GM15510 (cell line): ENCODE measurements around the gene KDM4C.

Experiments used
- POLR2A ChIP-seq: IDR thresholded peaks from 3 replicates; pipeline ENCODE4 v1.6.1; 2011; ENCODE audit warnings: borderline replicate concordance; ENCODE audit not compliant: insufficient read length; ENCODE audit errors: extremely low read depth

KDM4C gene

DNA sequence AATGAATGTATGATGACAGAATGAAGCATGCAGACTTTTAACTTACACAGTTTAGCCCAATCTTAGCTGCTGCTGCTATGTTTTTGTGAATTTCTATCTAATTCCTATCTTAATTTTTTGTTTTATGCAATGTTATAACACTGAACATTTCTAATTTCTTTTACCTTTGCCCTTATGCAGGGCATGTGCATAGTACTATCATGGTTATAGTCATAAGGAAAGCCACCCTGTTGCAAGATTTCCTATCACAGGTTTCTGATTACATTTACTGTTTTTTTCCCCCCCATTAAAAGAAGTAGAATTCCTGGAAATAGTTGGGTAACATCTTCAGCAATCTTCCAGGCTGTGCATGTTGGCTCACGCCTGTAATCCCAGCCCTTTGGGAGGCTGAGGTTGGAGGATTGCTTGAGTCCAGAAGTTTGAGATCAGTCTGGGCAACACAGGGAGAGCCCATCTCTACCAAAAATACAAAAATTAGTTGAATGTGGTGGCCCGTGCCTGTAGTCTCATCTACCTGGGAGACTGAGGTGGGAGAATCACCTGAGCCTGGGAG, 164.4 kb downstream of the KDM4C start:
- TF ChIP-seq POLR2A = no peak

DNA sequence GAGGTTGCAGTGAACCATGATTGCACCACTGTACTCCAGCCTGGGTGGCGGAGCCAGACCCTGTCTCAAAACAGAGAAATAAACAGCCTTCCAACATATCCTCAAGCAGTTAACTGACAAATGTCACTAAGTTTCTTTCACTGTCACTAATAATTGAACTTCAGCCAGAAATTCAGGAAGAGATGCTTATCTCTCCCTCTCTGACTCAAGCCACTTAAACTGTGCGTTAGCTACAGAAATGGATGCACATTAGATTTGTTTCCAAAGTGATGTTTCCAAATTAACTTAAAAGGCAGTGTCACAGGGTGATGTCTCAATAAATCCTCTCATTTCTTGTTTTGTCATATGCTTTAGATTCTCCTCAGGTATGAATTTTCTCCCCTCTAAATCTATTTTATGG, 164.9 kb downstream of the KDM4C start:
- no peak for TF ChIP-seq POLR2A

GRCh38 chr9:6923086-6923485, 165.3 kb downstream of the KDM4C start:
- no peak for TF ChIP-seq POLR2A

DNA sequence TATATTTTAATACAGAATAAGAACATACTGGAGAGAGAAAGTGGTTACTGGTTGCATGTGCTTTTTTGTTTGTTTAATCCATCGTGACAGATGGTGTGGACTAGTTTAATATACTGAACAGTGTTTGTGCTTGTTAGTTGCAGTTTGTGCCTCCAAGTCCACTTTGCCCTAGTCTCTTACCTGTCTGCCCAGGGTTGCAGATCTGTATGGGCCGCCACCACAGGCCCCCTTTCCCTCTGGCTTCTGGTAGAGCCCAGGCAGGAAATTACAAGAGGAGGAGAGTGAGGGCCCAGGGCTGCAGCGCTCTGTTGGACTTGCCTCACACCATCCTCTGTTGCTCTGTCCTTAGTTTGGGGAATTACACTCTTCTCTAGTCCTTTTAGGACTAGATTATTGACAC, 166.4 kb downstream of the KDM4C start:
- TF ChIP-seq POLR2A = no peak

DNA sequence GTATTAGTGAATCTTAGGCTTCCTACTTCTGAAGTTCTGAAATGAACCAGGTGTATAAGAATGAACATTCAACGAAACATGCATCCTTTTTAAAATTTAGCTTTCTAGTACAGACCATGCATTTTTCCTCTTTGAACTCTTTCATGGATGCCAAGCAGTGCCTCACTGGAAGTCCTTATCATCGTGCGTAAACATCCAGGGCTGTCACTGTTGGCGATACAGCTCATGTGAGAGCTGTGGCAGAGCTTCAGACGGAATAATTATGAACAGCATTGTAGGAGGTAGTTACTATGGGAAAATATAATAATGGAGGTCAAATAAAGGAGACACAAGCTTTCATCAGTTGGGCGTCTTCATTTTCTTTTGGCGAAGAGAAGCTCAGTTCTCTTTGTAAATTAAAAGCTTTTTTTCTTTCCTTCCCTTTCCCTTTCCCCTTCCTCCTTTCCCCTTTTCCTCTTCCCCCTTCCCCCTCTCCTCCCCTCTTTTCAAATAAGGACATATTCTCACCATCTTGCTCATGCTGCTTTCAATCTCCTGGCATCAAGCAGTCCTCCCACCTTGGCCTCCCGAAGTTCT, 167.3 kb downstream of the KDM4C start:
- TF ChIP-seq POLR2A = no peak

DNA sequence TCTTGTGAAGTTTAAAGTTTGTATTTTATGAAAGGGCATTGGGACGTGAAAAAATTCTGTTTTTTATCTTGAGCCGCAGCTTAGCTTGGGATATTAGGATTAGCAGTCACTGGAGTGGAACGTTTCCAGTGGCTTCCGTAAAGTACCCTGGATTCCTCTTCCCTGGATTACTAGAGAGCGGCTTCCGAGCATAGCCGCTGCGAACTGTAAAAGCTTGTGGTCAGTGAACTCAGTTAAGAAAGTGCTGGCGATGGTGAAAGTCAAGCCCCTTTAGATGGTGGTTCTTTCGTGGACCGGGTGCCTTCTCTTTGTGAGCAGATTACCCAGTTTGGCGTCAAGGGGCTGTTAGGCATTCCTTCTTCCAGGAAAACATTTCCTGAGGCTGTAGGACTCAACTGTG, 168.1 kb downstream of the KDM4C start:
- no peak for TF ChIP-seq POLR2A

DNA sequence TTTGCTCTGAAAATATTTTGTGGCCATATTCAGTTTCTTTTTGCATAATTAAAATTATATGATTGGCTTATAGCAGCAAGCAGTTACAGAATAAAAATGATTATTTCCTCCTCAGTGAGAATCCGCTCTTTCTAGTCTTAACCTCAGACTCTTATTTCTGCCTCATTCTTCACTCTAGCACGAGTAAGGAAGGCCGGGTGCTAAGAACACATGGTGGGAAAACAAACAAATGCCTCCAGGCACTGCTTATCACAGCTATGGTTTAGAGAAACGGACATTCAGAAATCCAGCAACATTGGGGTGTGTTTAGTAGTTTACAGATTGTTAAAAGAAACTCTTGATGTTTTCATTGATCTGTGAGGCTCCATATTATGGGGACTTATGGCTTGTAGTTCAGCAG, 168.7 kb downstream of the KDM4C start:
- TF ChIP-seq POLR2A = no peak

DNA sequence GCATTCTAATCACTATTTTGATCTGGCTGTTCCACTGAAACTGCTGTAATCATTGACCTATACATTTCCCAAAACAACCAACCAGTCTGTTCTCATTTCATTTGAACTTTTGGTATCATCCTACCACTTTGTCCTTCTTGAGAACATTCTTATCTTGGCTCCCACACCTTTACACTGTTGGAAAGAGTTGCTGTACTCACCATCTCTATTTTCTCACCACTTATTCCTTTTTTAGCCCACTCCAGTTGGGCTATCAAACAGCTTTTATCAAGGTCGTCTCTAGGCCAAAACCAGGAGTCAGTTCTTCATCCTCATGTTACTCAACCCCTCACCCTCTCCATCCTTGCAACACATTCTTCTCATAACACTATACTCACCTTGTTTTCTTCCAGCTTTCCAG, 170.1 kb downstream of the KDM4C start:
- no peak for TF ChIP-seq POLR2A

DNA sequence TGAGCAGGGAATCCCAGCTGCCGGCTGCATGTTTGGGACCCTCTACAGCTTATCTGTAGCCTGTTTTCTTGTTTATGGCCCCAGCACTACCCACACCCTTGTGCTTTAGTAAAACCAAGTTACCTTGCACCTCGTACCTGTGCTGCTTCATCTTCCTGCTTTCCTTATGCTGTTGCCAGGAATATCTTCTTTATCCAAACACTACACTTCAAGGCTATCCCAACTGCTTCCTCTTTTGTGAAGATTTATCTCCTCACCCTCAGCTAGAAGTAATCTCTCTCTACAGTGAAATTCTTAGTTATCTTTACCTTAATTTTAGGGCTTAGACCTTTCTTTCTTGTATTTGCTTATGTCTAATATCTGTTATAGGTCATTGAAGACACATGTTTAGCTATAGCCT, 171.1 kb downstream of the KDM4C start:
- no peak for TF ChIP-seq POLR2A

DNA sequence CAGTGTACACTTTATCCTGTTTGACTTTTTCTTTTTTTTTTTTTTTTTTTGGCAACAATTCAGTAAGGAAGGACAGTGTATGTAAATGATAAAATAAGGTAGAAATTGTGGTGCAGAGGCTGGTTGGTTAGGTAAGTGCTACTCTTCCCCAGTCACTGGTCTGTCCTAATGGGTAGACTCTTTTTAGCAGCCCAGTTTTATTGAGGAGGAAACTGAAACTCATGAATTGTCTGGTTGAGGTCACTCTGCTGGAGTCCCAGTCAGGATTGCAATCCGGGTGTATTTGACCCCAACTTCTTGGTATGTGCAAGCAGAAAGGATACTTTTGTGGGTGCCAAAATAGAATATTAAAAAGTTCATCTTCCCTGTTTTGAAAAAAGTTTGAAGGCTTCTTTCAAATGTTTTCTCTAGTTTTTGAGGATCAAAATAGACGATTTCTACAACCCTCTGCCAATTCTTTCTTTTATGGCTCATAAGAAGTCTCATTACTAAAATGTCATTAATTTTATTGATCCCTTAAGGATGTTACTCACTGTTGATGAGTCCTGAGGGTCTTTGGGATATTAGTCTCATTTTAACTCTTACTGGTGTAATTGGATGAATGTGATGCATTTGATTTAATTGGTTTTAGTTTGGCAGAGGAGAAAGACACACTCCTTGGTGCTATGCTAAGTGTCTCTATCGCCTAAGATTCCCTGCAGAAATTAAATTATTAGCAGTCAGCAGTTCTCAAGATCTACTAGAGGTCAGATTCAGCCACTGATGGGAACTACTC, 171.9 kb downstream of the KDM4C start:
- TF ChIP-seq POLR2A = no peak

GRCh38 chr9:6930827-6931226, 173.1 kb downstream of the KDM4C start:
- TF ChIP-seq POLR2A = no peak

DNA sequence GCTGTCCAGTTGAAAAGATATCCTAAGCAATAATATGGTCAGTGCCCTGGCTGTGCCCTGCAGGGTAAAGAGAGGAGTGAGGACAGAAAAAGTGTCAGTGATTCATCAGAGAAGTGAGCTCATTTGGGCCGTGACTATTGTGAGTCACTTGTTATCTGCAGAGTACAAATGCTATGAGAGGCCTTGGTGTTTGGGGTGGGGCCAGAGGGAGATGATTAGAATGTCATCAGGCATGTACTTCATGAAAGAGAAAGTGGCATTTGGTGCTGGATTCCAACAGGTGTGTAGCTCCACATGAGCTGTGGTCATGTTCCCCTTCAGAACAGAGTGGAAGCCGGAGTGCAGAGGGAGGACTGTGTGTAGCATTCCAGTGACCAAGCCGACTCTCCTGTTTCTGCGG, 174.1 kb downstream of the KDM4C start:
- TF ChIP-seq POLR2A = no peak

GRCh38 chr9:6936103-6936502, 178.3 kb downstream of the KDM4C start:
- TF ChIP-seq POLR2A = no peak

DNA sequence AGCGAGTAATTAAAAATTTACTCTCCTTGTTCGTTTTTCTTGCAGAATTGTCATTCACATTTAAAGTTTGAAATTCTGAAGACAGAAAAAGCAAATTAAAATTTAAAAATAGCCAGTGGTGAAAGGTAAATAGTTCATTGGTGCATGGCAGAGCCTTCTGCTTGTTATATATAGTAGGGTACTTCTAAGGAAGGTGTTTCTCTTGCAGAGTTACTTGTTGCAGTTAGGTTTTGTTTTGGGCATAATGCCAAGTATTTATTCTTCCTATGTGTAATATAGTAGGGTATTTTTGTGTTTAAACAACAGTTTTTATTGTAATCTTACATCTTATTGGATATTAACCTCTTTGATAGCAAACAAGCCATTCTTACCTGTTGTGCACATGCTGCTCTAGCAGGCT, 179.4 kb downstream of the KDM4C start:
- TF ChIP-seq POLR2A = no peak

GRCh38 chr9:6938447-6938846, 180.7 kb downstream of the KDM4C start:
- no peak for TF ChIP-seq POLR2A

DNA sequence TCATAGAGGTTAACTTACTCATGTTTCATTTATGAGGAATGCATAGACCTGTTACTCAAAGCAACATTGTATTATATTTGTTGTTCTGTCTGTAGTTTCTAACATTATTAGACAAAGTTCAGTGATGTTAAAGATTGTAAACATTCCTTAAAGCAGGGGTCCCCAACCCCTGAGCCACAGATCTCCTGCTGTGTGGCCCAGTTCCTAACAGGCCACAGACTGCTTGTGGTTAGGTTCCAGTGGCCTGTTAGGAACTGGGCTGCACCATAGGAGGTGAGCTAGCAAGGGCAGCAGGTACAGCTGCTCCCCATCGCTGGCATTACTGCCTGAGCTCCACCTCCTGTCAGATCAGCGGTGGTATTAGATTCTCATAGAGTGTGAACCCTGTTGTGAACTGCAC, 181.1 kb downstream of the KDM4C start:
- no peak for TF ChIP-seq POLR2A
